Suprapubic skin (tissue), 4 donors: ENCODE results near the gene SAMD4A. TPM values are rescaled to one million over a fixed set of nuclear protein-coding genes. Genes with fewer than 3 reads are reported as not detected.

Experiments used
- DNase-seq, 2 donors: peaks; one replicate each; pipeline ENCODE4 v3.0.0-alpha.2; 2019; ENCODE audit warnings: low spot score in 2 of 2
- H3K27ac ChIP-seq: fragments of 200-600 bp; sonication (generic); one replicate; pipeline ENCODE4 v1.5.1; 2019
- H3K27me3 ChIP-seq: fragments of 200-600 bp; sonication (generic); one replicate; pipeline ENCODE4 v1.5.1; 2019
- H3K36me3 ChIP-seq: fragments of 200-600 bp; sonication (generic); one replicate; pipeline ENCODE4 v1.5.1; 2019
- H3K4me1 ChIP-seq: fragments of 200-600 bp; sonication (generic); one replicate; pipeline ENCODE4 v1.5.1; 2019
- H3K4me3 ChIP-seq: fragments of 200-600 bp; sonication (generic); one replicate; pipeline ENCODE4 v1.5.1; 2019; ENCODE audit warnings: mild to moderate bottlenecking
- H3K9me3 ChIP-seq: fragments of 200-600 bp; sonication (generic); one replicate; pipeline ENCODE4 v1.5.1; 2019
- CTCF ChIP-seq, 2 donors: fragments of 200-600 bp in 1 of 2; fragments of 450-650 bp in 1 of 2; sonication (generic) in 1 of 2; IDR thresholded peaks; one replicate each; pipeline ENCODE4 v1.5.1; 2016 to 2019; ENCODE audit warnings: antibody characterized with exemption in 2 of 2, mild to moderate bottlenecking in 1 of 2, moderate library complexity in 1 of 2
- EP300 ChIP-seq: sonication (generic); formaldehyde crosslinking; IDR thresholded peaks from one replicate; pipeline ENCODE4 v1.6.1; 2017; ENCODE audit warnings: antibody characterized with exemption
- POLR2A ChIP-seq, 2 donors: fragments of 450-650 bp; IDR thresholded peaks; one replicate each; pipeline ENCODE4 v1.6.1; 2017; ENCODE audit warnings: antibody characterized with exemption in 2 of 2, mild to moderate bottlenecking in 2 of 2, moderate library complexity in 2 of 2
- POLR2AphosphoS5 ChIP-seq, 3 donors: sonication (generic); formaldehyde crosslinking; IDR thresholded peaks; one replicate each; pipeline ENCODE4 v1.6.1; 2017; ENCODE audit warnings: antibody characterized with exemption in 3 of 3
- WGBS: methylation state at CpG from one replicate; pipeline ENCODE4 v1.1.5; 2018; 5-methylcytosine and 5-hydroxymethylcytosine counted together
- total RNA-seq, 4 donors: library from RNA; depleted of rRNA; stranded (reverse); fragments of >200 nt; gene quantifications; one replicate each; pipeline ENCODE4 v1.1.0, GENCODE V29; 2016

Gene SAMD4A
- total RNA-seq, 4 donors from 2014 or later, result 7.7 to 26.6 (median 9.7) TPM

- 95% methylated on average over 2 of the region's 2 CpGs for WGBS
- H3K27me3 ChIP-seq, result no peaks in the 10 kb centered on the region
- no peaks in the 10 kb centered on the region for H3K9me3 ChIP-seq
- H3K36me3 ChIP-seq, result no peaks in the 10 kb centered on the region
- peaks cover 17% of the 10 kb centered on the region for H3K4me1 ChIP-seq
- H3K4me3 ChIP-seq, result no peak overlapping the region
- no peak overlapping the region for H3K27ac ChIP-seq
- TF ChIP-seq POLR2A (IDR thresholded peaks at IDR 0.05) (no peak), CTCF (IDR thresholded peaks at IDR 0.05) (no peak), EP300 (no peak), POLR2AphosphoS5 (IDR thresholded peaks at IDR 0.05) (no peak)
- no peak for DNase-seq
Measured at GRCh38 chr14:54708161-54708560, 141.2 kb downstream of the SAMD4A start.

GRCh38 chr14:54708982-54709381 lies 142.1 kb downstream of the SAMD4A start:
- Histone ChIP-seq H3K4me1 (peaks cover 21% of the 10 kb centered on the region), H3K27ac (no peak overlapping the region), H3K4me3 (no peak overlapping the region), H3K27me3 (no peaks in the 10 kb centered on the region), H3K36me3 (no peaks in the 10 kb centered on the region), H3K9me3 (no peaks in the 10 kb centered on the region)
- WGBS, result 90% methylated on average over 5 of the region's 5 CpGs
- TF ChIP-seq CTCF (IDR thresholded peaks at IDR 0.05) (no peak), POLR2A (IDR thresholded peaks at IDR 0.05) (no peak), EP300 (no peak), POLR2AphosphoS5 (IDR thresholded peaks at IDR 0.05) (no peak)
- no peak for DNase-seq

- no peaks in the 10 kb centered on the region for H3K36me3 ChIP-seq
- WGBS, result 84% methylated on average over 2 of the region's 2 CpGs
- H3K4me3 ChIP-seq, result no peak overlapping the region
- TF ChIP-seq POLR2AphosphoS5 (IDR thresholded peaks at IDR 0.05) (no peak), POLR2A (IDR thresholded peaks at IDR 0.05) (no peak), CTCF (IDR thresholded peaks at IDR 0.05) (no peak), EP300 (no peak)
- H3K9me3 ChIP-seq, result no peaks in the 10 kb centered on the region
- peaks cover 21% of the 10 kb centered on the region for H3K4me1 ChIP-seq
- no peak for DNase-seq
- no peak overlapping the region for H3K27ac ChIP-seq
- no peaks in the 10 kb centered on the region for H3K27me3 ChIP-seq
Measured at GRCh38 chr14:54709444-54709843, 142.5 kb downstream of the SAMD4A start.

GRCh38 chr14:54709867-54710266 lies 142.9 kb downstream of the SAMD4A start:
- peaks cover 21% of the 10 kb centered on the region for H3K4me1 ChIP-seq
- no peak for TF ChIP-seq EP300
- TF ChIP-seq POLR2A (IDR thresholded peaks at IDR 0.05), result no peak
- TF ChIP-seq CTCF (IDR thresholded peaks at IDR 0.05), result no peak
- TF ChIP-seq POLR2AphosphoS5 (IDR thresholded peaks at IDR 0.05), result no peak
- no peaks in the 10 kb centered on the region for H3K36me3 ChIP-seq
- DNase-seq, result no peak
- H3K4me3 ChIP-seq, result no peak overlapping the region
- no peak overlapping the region for H3K27ac ChIP-seq
- H3K27me3 ChIP-seq, result no peaks in the 10 kb centered on the region
- no peaks in the 10 kb centered on the region for H3K9me3 ChIP-seq

- H3K4me3 ChIP-seq, result no peak overlapping the region
- no peak overlapping the region for H3K27ac ChIP-seq
- TF ChIP-seq EP300, result no peak
- no peak for TF ChIP-seq POLR2AphosphoS5 (IDR thresholded peaks at IDR 0.05)
- TF ChIP-seq POLR2A (IDR thresholded peaks at IDR 0.05), result no peak
- TF ChIP-seq CTCF (IDR thresholded peaks at IDR 0.05), result no peak
- DNase-seq, result no peak
- 97% methylated on average over 5 of the region's 5 CpGs for WGBS
- H3K27me3 ChIP-seq, result no peaks in the 10 kb centered on the region
- H3K36me3 ChIP-seq, result no peaks in the 10 kb centered on the region
- H3K9me3 ChIP-seq, result no peaks in the 10 kb centered on the region
- H3K4me1 ChIP-seq, result peaks cover 26% of the 10 kb centered on the region
Measured at GRCh38 chr14:54711312-54711711, 144.4 kb downstream of the SAMD4A start.
